Upper lobe of left lung (tissue), 6 donors: ENCODE measurements around the gene FASTKD3. TPM values are rescaled to one million over a fixed set of nuclear protein-coding genes. Genes with fewer than 3 reads are reported as not detected.
"Not testable (repeated sequence)": the region's sequence is repeated elsewhere in the genome, so short reads cannot be mapped to it uniquely, and the experiment has no call there.

Source experiments
- ATAC-seq, 2 donors: fragments of 200-7000 bp; cut with Tn5 transposase; one replicate each; pipeline ENCODE4 v1.9.1; 2022; ENCODE audit warnings: mild to moderate bottlenecking in 2 of 2, moderate library complexity in 2 of 2; ENCODE audit not compliant: low FRiP score in 2 of 2
- DNase-seq, 2 donors: peaks; one replicate each; pipeline ENCODE4 v3.0.0-alpha.2; 2019 to 2020
- H3K27ac ChIP-seq, 4 donors: fragments of 200-600 bp; sonication (generic); one replicate each; pipeline ENCODE4 v1.5.1; 2016 to 2019
- H3K27me3 ChIP-seq, 4 donors: fragments of 200-600 bp; sonication (generic); one replicate each; pipeline ENCODE4 v1.5.1; 2017 to 2019
- H3K36me3 ChIP-seq, 4 donors: fragments of 200-600 bp; sonication (generic); one replicate each; pipeline ENCODE4 v1.5.1; 2016 to 2019
- H3K4me1 ChIP-seq, 4 donors: fragments of 200-600 bp; sonication (generic); one replicate each; pipeline ENCODE4 v1.5.1; 2018 to 2019
- H3K4me3 ChIP-seq, 4 donors: fragments of 200-600 bp; sonication (generic); one replicate each; pipeline ENCODE4 v1.5.1; 2017 to 2019; ENCODE audit warnings: mild to moderate bottlenecking in 2 of 4, moderate library complexity in 1 of 4
- H3K9me3 ChIP-seq, 4 donors: fragments of 200-600 bp; sonication (generic); one replicate each; pipeline ENCODE4 v1.5.1; 2018 to 2019
- CTCF ChIP-seq, 6 experiments: fragments of 450-650 bp in 4 of 6; fragments of 200-600 bp in 2 of 6; sonication (generic) in 2 of 6; IDR thresholded peaks; one replicate each; pipeline ENCODE4 v1.5.1; 2016 to 2019; ENCODE audit warnings: antibody characterized with exemption in 6 of 6
- EP300 ChIP-seq, 4 donors: sonication (generic); formaldehyde crosslinking; IDR thresholded peaks; one replicate each; pipeline ENCODE4 v1.5.1; 2017; ENCODE audit warnings: antibody characterized with exemption in 4 of 4, control low read depth in 2 of 4
- POLR2A ChIP-seq, 4 donors: fragments of 450-650 bp; IDR thresholded peaks; one replicate each; pipeline ENCODE4 v1.5.1; 2016 to 2017; ENCODE audit warnings: antibody characterized with exemption in 4 of 4, mild to moderate bottlenecking in 2 of 4
- POLR2AphosphoS5 ChIP-seq, 2 donors: sonication (generic); formaldehyde crosslinking; IDR thresholded peaks; one replicate each; pipeline ENCODE4 v1.5.1; 2017; ENCODE audit warnings: antibody characterized with exemption in 2 of 2
- WGBS, 2 donors: methylation state at CpG; one replicate each; pipeline ENCODE4 v1.1.5; 2017 to 2018; 5-methylcytosine and 5-hydroxymethylcytosine counted together
- total RNA-seq, 6 donors: library from RNA; depleted of rRNA in 4 of 6; stranded (reverse); fragments of >200 nt in 4 of 6; gene quantifications; one replicate each; pipeline versions ENCODE4 v1.1.0 to v1.2.1, GENCODE V29; 2016 to 2021
- donor health status: DM: no; HTN: no; CAD: no; lungs with moderate emphysema.
- donor health status: DM: no; HTN: yes; CAD: no; lungs with severe emphysema.

FASTKD3 gene, protein sequence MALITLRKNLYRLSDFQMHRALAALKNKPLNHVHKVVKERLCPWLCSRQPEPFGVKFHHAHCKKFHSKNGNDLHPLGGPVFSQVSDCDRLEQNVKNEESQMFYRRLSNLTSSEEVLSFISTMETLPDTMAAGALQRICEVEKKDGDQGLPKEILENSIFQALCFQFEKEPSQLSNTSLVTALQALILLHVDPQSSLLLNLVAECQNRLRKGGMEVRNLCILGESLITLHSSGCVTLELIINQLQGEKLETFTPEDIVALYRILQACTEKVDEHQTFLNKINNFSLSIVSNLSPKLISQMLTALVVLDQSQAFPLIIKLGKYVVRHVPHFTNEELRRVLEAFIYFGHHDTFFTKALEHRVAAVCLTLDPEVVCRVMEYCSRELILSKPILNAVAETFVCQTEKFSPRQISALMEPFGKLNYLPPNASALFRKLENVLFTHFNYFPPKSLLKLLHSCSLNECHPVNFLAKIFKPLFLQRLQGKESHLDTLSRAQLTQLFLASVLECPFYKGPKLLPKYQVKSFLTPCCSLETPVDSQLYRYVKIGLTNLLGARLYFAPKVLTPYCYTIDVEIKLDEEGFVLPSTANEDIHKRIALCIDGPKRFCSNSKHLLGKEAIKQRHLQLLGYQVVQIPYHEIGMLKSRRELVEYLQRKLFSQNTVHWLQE
- 10 to 100 TPM in 3 of 6 donors, 1 to 10 TPM in 3; 1.6 to 21.0 (median 10.6) TPM for total RNA-seq

GRCh38 chr5:7868773-7869473, at the start of gene FASTKD3, which contains the start of gene MTRR:
TSS of gene FASTKD3 (minus strand) at chr5:7869031. CDS start at chr5:7868083, 948 bp downstream.
TSS of gene MTRR (plus strand) at chr5:7869148. CDS start at chr5:7870795, 1,647 bp downstream.
- no peaks in the 10 kb centered on the region for H3K27me3 ChIP-seq
- H3K4me3 ChIP-seq, result peak within 1 kb of the TSS; percentile 71 to 99 (median 84)
- ATAC-seq, result peak; percentile 99 to 100
- H3K36me3 ChIP-seq, result peaks cover 0 to 15% (median 1%) of the 10 kb centered on the region in 4 donors
- 1% methylated on average over 18 to 65 of the region's 83 CpGs for WGBS, 2 donors
- peaks cover 21 to 43% (median 28%) of the 10 kb centered on the region in 4 donors for H3K4me1 ChIP-seq
- no peaks in the 10 kb centered on the region for H3K9me3 ChIP-seq
- H3K27ac ChIP-seq, result peak within 1 kb of the TSS; percentile 82 to 91 (median 90)
- DNase-seq, result peak; percentile 95 to 98
- TF ChIP-seq EP300 (IDR thresholded peaks at IDR 0.05), result no peak
- peak; percentile 70 to 91 for TF ChIP-seq POLR2AphosphoS5 (IDR thresholded peaks at IDR 0.05)
- TF ChIP-seq CTCF (IDR thresholded peaks at IDR 0.05), result peak in 2 of 6 experiments; percentile 32 to 35
- TF ChIP-seq POLR2A (IDR thresholded peaks at IDR 0.05), result peak in 3 of 4 donors; percentile 52 to 94 (median 66)

GRCh38 chr5:7917130-7918123, 48.6 kb upstream of the FASTKD3 start:
- no peak for TF ChIP-seq CTCF (IDR thresholded peaks at IDR 0.05)
- no peak for TF ChIP-seq POLR2AphosphoS5 (IDR thresholded peaks at IDR 0.05)
- TF ChIP-seq POLR2A (IDR thresholded peaks at IDR 0.05), result no peak
- TF ChIP-seq EP300 (IDR thresholded peaks at IDR 0.05), result no peak
- no peak for ATAC-seq
- DNase-seq, result no peak
- H3K27ac ChIP-seq, result no peak overlapping the region
- no peaks in the 10 kb centered on the region for H3K4me1 ChIP-seq
- peaks cover 0 to 4% (median 0%) of the 10 kb centered on the region in 4 donors for H3K9me3 ChIP-seq
- no peaks in the 10 kb centered on the region for H3K36me3 ChIP-seq
- no peak overlapping the region for H3K4me3 ChIP-seq
- 74 to 89% methylated on average over 5 of the region's 5 CpGs for WGBS, 2 donors
- no peaks in the 10 kb centered on the region for H3K27me3 ChIP-seq

GRCh38 chr5:7916171-7916804, 47.5 kb upstream of the FASTKD3 start:
- TF ChIP-seq POLR2A (IDR thresholded peaks at IDR 0.05) (no peak), CTCF (IDR thresholded peaks at IDR 0.05) (no peak), POLR2AphosphoS5 (IDR thresholded peaks at IDR 0.05) (no peak), EP300 (IDR thresholded peaks at IDR 0.05) (no peak)
- Histone ChIP-seq H3K27ac (no peak overlapping the region), H3K36me3 (no peaks in the 10 kb centered on the region), H3K4me1 (no peaks in the 10 kb centered on the region), H3K9me3 (peaks cover 0 to 11% (median 3%) of the 10 kb centered on the region in 4 donors), H3K4me3 (no peak overlapping the region), H3K27me3 (no peaks in the 10 kb centered on the region)
- no peak for DNase-seq
- ATAC-seq, result no peak
- 76 to 81% methylated on average over 6 of the region's 6 CpGs for WGBS, 2 donors

GRCh38 chr5:7911429-7911771, 42.6 kb upstream of the FASTKD3 start:
- Histone ChIP-seq H3K36me3 (peaks cover 0 to 20% (median 3%) of the 10 kb centered on the region in 4 donors), H3K9me3 (peaks cover 5 to 19% (median 9%) of the 10 kb centered on the region in 4 donors)
- not testable (repeated sequence) for H3K27me3 ChIP-seq, DNase-seq, H3K27ac ChIP-seq, H3K4me3 ChIP-seq, ATAC-seq, H3K4me1 ChIP-seq
- WGBS, 2 donors, result 92 to 94% methylated on average over 3 of the region's 3 CpGs
